Fibroblast of villous mesenchyme (primary cell): ENCODE measurements around the gene SCARB1. TPM values are rescaled to one million over a fixed set of nuclear protein-coding genes. Genes with fewer than 3 reads are reported as not detected.

ENCODE experiments used
- DNase-seq: peaks from one replicate; pipeline ENCODE4 v3.0.0-alpha.2; 2010; ENCODE audit warnings: low read depth
- H3K4me3 ChIP-seq: 2 replicates; pipeline ENCODE4 v1.5.1; 2011; ENCODE audit warnings: low read depth, mild to moderate bottlenecking, low read length
- total RNA-seq: library from RNA; depleted of rRNA; stranded (reverse); fragments of >200 nt; gene quantifications from 2 replicates; pipeline ENCODE4 v1.2.3, GENCODE V29; 2012
- TF ChIP-seq, protein P1 (sequence below): IDR thresholded peaks from 2 replicates; pipeline ENCODE4 v1.5.1; 2012; ENCODE audit warnings: low read depth, mild to moderate bottlenecking, low read length; ENCODE audit not compliant: insufficient read depth

Gene SCARB1
- total RNA-seq, 1 donor = 28.5 TPM

DNA sequence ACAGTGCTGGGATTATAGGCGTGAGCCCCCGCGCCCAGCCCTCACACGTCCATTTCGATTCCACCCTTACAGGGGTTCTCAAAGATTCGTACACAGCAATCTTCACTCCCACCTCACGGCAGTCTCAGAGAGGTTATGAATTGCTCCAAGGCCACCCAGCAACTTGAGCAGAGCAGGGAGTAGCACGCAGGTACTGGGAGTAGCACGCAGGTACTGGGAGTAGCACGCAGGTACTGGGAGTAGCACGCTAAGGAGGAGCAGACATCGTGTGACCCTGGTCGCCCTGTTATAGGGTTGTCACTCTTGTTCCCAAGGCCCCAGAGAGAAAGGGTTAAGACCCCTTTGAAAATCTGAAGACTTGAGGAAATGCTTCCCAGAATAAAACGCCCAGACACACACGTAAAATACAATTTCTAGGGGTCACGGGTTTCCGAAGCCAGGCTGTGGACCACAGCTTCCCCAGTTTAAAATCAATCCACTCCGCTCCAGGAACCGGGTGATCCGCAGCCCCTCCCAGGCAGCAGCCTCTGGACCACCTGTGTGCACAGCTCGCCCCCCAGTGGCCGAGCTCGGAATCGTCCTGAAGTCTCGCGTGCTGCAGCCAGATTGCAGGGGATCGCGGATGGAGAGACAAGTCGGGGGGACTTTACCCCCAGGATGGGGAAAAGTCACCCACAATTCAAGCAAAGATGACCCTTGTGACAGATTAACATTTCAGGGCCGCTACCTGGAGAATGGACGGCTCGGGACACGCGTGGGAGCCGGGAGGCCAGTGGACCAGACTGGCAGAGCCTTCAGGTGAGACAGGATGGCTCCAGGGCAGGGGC lies 92.0 kb downstream of the SCARB1 start:
- no peak overlapping the region for H3K4me3 ChIP-seq
- TF ChIP-seq, protein P1, sequence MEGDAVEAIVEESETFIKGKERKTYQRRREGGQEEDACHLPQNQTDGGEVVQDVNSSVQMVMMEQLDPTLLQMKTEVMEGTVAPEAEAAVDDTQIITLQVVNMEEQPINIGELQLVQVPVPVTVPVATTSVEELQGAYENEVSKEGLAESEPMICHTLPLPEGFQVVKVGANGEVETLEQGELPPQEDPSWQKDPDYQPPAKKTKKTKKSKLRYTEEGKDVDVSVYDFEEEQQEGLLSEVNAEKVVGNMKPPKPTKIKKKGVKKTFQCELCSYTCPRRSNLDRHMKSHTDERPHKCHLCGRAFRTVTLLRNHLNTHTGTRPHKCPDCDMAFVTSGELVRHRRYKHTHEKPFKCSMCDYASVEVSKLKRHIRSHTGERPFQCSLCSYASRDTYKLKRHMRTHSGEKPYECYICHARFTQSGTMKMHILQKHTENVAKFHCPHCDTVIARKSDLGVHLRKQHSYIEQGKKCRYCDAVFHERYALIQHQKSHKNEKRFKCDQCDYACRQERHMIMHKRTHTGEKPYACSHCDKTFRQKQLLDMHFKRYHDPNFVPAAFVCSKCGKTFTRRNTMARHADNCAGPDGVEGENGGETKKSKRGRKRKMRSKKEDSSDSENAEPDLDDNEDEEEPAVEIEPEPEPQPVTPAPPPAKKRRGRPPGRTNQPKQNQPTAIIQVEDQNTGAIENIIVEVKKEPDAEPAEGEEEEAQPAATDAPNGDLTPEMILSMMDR = peak; percentile 98
- DNase-seq = peak; percentile 67

DNA sequence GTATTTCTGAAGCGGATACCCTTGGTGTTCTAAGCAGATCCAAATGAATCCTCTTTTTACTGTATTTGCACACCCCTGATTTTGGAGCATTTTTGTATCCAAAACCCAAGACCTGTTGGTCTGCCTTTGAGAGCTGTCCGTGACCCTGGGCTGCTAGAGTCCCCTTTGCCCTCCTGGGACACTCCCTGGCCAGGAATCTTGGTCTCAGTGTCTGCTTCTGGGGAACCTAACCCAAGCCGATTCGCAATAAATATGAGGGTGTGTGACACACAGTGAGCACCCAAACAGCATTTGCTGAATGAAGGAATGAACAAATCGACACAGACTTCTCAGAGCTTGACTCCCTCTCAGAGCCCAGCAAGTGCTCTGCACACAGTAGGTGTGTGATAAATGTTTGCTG lies 92.9 kb downstream of the SCARB1 start:
- no peak for DNase-seq
- H3K4me3 ChIP-seq = no peak overlapping the region
- TF ChIP-seq, protein P1 = no peak

DNA sequence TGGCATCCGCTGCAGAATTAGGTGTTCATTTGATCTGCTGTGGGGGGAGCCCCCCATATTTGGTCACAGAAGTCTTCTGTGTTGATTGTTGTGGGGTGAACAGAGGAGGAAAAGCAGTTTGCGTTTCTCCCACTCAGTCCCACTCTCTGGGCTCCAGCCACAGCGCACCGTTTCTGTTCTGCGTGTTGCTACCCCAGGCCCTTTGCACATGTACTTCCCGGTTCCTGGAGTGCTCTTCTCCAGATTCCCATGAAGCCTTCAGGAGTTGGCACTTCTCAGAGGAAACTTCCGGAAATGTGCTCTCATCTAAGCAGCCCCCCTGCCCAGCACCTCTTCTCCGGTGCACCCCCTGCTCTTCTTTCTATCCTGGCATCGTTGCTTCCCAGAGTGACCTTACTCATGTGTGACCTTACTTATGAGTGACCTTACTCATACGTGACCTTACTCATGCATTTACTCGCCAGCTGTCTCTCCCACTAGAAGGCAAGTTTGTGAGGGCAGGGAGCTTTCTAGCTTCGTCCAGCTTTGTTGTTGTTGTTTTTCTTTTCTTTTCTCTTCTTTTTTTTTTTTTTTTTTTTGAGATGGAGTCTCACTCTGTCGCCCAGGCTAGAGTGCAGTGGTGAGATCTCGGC lies 93.7 kb downstream of the SCARB1 start:
- TF ChIP-seq, protein P1 = no peak

GRCh38 chr12:124769163-124769530 lies 94.5 kb downstream of the SCARB1 start:
- H3K4me3 ChIP-seq = no peak overlapping the region
- peak; percentile 62 for DNase-seq
- TF ChIP-seq, protein P1 = no peak

More for the DNA sequence above, 93.7 kb downstream of the SCARB1 start:
- DNase-seq = no peak
- H3K4me3 ChIP-seq = no peak overlapping the region

GRCh38 chr12:124768452-124769162 lies 95.1 kb downstream of the SCARB1 start:
- TF ChIP-seq, protein P1 = no peak
- no peak for DNase-seq
- H3K4me3 ChIP-seq = no peak overlapping the region

DNA sequence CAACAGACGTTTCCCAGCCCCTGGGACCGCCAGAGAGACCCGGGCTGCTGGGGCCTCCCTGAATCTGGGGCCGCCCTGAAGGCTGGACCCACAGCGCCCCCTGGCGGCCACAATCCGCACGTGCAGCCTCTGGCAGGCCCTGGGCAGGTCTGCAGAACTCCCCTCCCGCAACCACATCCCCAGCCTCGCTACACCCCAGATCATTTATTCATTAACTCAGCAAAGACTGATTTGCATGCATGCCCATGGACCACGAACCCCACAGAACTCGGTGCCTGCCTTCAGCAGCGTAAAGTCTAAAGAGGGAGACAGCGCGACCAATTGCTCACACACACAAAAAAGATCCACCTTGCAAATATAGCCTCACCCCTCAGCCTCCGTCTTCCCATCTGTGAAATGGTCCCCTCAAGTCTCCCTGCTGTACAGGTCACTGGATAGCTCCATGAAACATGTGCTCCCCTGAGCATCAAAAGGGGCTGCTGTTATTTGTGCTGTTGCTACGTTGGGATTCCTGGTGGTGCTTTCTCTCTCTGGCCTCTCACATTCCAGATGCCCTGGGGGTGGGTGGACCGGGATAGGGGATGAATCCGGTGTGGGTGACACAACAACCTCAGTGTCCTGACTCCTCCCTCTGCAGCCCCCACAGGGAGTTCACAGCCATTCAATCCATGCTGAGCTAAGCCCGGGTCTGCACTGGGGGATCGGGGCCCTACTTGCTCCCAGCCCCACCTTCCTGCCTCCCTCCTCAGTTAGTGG lies 96.4 kb downstream of the SCARB1 start:
- TF ChIP-seq, protein P1 = peak; percentile 95
- DNase-seq = peak; percentile 73
- H3K4me3 ChIP-seq = no peak overlapping the region
